ENCODE data around the gene RBKS. TPM values are rescaled to one million over a fixed set of nuclear protein-coding genes. Genes with fewer than 3 reads are reported as not detected.
A peak's percentile ranks its signal among the peaks of the same experiment; 100 is the strongest.

The RBKS gene
- total RNA-seq (2022) (9.2 and 9.9 TPM in 2 replicates), Bru-seq, nascent RNA (percentile 54 among the genes with signal in this experiment), BruChase-seq, experiment 1, labeled RNA remaining after a 6-hour chase (percentile 47 among the genes with signal in this experiment), BruChase-seq, experiment 2, labeled RNA remaining after a 2-hour chase (percentile 52 among the genes with signal in this experiment)
- long read RNA-seq, transcript RBKS-201 (8 exons, 1,973 nt), result major isoform, 11 of 19 reads
- long read RNA-seq, partial matches to known transcripts, result 1 of 19 reads
- long read RNA-seq, other reads (novel, unspliced or antisense), result 7 of 19 reads

- Mint-ChIP-seq H3K9me3 (ENCODE audit: unreplicated experiment) (no peaks in the 10 kb centered on the region), H3K4me1 (ENCODE audit: insufficient read depth, unreplicated experiment) (peaks cover 36% of the 10 kb centered on the region), H3K27ac (ENCODE audit: low read depth, unreplicated experiment) (peak within 1 kb of the TSS; percentile 100), H3K36me3 (ENCODE audit: insufficient read depth, unreplicated experiment) (peaks cover 33% of the 10 kb centered on the region), H3K4me3 (ENCODE audit: unreplicated experiment) (peak within 1 kb of the TSS; percentile 99), H3K27me3 (ENCODE audit: insufficient read depth, unreplicated experiment) (no peaks in the 10 kb centered on the region)
- intact Hi-C loops (cut with micrococcal nuclease), result loop anchor here (2.0 to 5.0 kb wide), 5 partner anchors 64 to 504 kb away; no protein-coding TSS in a partner anchor
- ChIA-PET CTCF (interaction anchor here (0.6 to 1.8 kb wide), 4 partner anchors 87 to 207 kb away, joined by 3 to 4 read pairs (median 4); no protein-coding TSS in a partner anchor), POLR2A (interaction anchor here (0.6 to 5.7 kb wide), 37 partner anchors 19 to 686 kb away, joined by 3 to 45 read pairs (median 4); partner anchors contain the start of genes FOSL2 and MRPL33)
- no peak for TF ChIP-seq CTCF (IDR thresholded peaks at IDR 0.05; ENCODE audit: unreplicated experiment)
- BruUV-seq (replicated peaks), result no TSS peak
- peak; percentile 83 for DNase-seq (ENCODE audit: unreplicated experiment)
These were observed at the start of gene RBKS, which contains the start of gene BABAM2 for GRCh38 chr2:27890146-27890923. RBKS (minus strand) TSS chr2:27890387; CDS start chr2:27890345, 42 bp downstream. BABAM2 (plus strand) TSS chr2:27890729; CDS start chr2:27894557, 3,828 bp downstream.

- ChIA-PET CTCF (no interaction called here), POLR2A (interaction anchor here (1.0 kb wide), 2 partner anchors 10 to 11 kb away, joined by 4 read pairs; no protein-coding TSS in a partner anchor)
- Mint-ChIP-seq H3K4me1 (ENCODE audit: insufficient read depth, unreplicated experiment) (peaks cover 16% of the 10 kb centered on the region), H3K27ac (ENCODE audit: low read depth, unreplicated experiment) (no peak overlapping the region), H3K4me3 (ENCODE audit: unreplicated experiment) (no peak overlapping the region), H3K36me3 (ENCODE audit: insufficient read depth, unreplicated experiment) (peaks cover 16% of the 10 kb centered on the region), H3K9me3 (ENCODE audit: unreplicated experiment) (no peaks in the 10 kb centered on the region), H3K27me3 (ENCODE audit: insufficient read depth, unreplicated experiment) (no peaks in the 10 kb centered on the region)
- BruUV-seq (replicated peaks), result no TSS peak
- no peak for TF ChIP-seq CTCF (IDR thresholded peaks at IDR 0.05; ENCODE audit: unreplicated experiment)
- DNase-seq (ENCODE audit: unreplicated experiment), result no peak
- intact Hi-C loops (cut with micrococcal nuclease), result no loop called here
These were observed 44.8 kb upstream of the RBKS start for GRCh38 chr2:27935026-27935425.

- Mint-ChIP-seq H3K36me3 (ENCODE audit: insufficient read depth, unreplicated experiment) (peaks cover 16% of the 10 kb centered on the region), H3K9me3 (ENCODE audit: unreplicated experiment) (no peaks in the 10 kb centered on the region), H3K4me3 (ENCODE audit: unreplicated experiment) (no peak overlapping the region), H3K27me3 (ENCODE audit: insufficient read depth, unreplicated experiment) (no peaks in the 10 kb centered on the region), H3K4me1 (ENCODE audit: insufficient read depth, unreplicated experiment) (peaks cover 16% of the 10 kb centered on the region), H3K27ac (ENCODE audit: low read depth, unreplicated experiment) (peak overlapping the region; percentile 11)
- intact Hi-C loops (cut with micrococcal nuclease), result loop anchor here (1.0 kb wide), 1 partner anchor 133 kb away; no protein-coding TSS in a partner anchor
- POLR2A ChIA-PET, result interaction anchor here (0.7 to 1.4 kb wide), 7 partner anchors 23 to 464 kb away, joined by 3 to 4 read pairs (median 3); partner anchors contain the start of genes BABAM2 and RBKS
- no peak for TF ChIP-seq CTCF (IDR thresholded peaks at IDR 0.05; ENCODE audit: unreplicated experiment)
- DNase-seq (ENCODE audit: unreplicated experiment), result peak; percentile 55
- CTCF ChIA-PET, result no interaction called here
- no TSS peak for BruUV-seq (replicated peaks)
These were observed 42.2 kb upstream of the RBKS start for GRCh38 chr2:27932396-27932795.

Data from MCF 10A (cell line).